B cell (primary cell): ENCODE data around the gene CCDC85C. TPM values are rescaled to one million over a fixed set of nuclear protein-coding genes. Genes with fewer than 3 reads are reported as not detected.

Experiments used
- ATAC-seq: fragments of 200-7000 bp; cut with Tn5 transposase; one replicate; pipeline ENCODE4 v1.10.0; 2021; ENCODE audit warnings: low read depth, mild to moderate bottlenecking, moderate number of reproducible peaks, moderate library complexity
- CTCF ChIA-PET: fragments of 350-600 bp; sonication (Branson Sonifier 250); formaldehyde crosslinking; loops from one replicate; lab custom pipeline; 2021; ENCODE audit warnings: antibody characterized with exemption, inconsistent platforms; lab: Charles Lee
- POLR2A ChIA-PET: fragments of 350-600 bp; sonication (Branson Sonifier 250); formaldehyde crosslinking; loops from one replicate; lab custom pipeline; 2021; ENCODE audit warnings: antibody characterized with exemption; lab: Charles Lee
- DNase-seq: peaks from one replicate; pipeline ENCODE4 v3.0.0; 2013
- H2AFZ ChIP-seq: 2 replicates; pipeline ENCODE4 v1.6.1; 2012; ENCODE audit warnings: mild to moderate bottlenecking, low read depth, low read length; ENCODE audit not compliant: insufficient read depth, poor library complexity, severe bottlenecking
- H3K27ac ChIP-seq, 2 donors: 1 replicate in 1 of 2; 2 replicates in 1 of 2; pipeline ENCODE4 v1.5.1; 2012 to 2013; ENCODE audit warnings: low read length in 2 of 2, mild to moderate bottlenecking in 2 of 2, moderate library complexity in 1 of 2
- H3K27me3 ChIP-seq, 4 experiments: fragments of 200-600 bp in 1 of 4; sonication (generic) in 1 of 4; replicated peaks in 1 of 4; 1 replicate in 2 of 4; 2 replicates in 2 of 4; pipeline versions ENCODE4 v1.6.1 to v1.7.0; 2013 to 2016; ENCODE audit warnings: low read length in 3 of 4, mild to moderate bottlenecking in 2 of 4, mixed read lengths in 1 of 4, moderate library complexity in 1 of 4; ENCODE audit not compliant: insufficient read depth in 4 of 4, control insufficient read depth in 3 of 4; ENCODE audit errors: control extremely low read depth in 1 of 4
- H3K36me3 ChIP-seq, 2 experiments: replicated peaks in 1 of 2; 1 replicate in 1 of 2; 2 replicates in 1 of 2; pipeline versions ENCODE4 v1.6.1 to v1.7.1; 2013; ENCODE audit warnings: low read length in 1 of 2; ENCODE audit not compliant: insufficient read depth in 2 of 2, control insufficient read depth in 1 of 2; ENCODE audit errors: control extremely low read depth in 1 of 2, extremely low read depth in 1 of 2
- H3K4me1 ChIP-seq, 2 donors: fragments of 200-600 bp in 1 of 2; sonication (generic) in 1 of 2; 1 replicate in 1 of 2; 2 replicates in 1 of 2; pipeline versions ENCODE4 v1.5.1 to v1.6.1; 2013 to 2017; ENCODE audit warnings: low read length in 2 of 2; ENCODE audit not compliant: control insufficient read depth in 2 of 2, insufficient read depth in 2 of 2
- H3K4me2 ChIP-seq: replicated peaks from 2 replicates; pipeline ENCODE3; 2012; ENCODE audit warnings: mild to moderate bottlenecking, low read depth, low read length; ENCODE audit not compliant: poor library complexity, severe bottlenecking
- H3K4me3 ChIP-seq, 5 experiments: fragments of 200-600 bp in 1 of 5; sonication (generic) in 1 of 5; 1 replicate in 3 of 5; 2 replicates in 2 of 5; pipeline versions ENCODE4 v1.5.1 to v1.7.0; 2011 to 2016; ENCODE audit warnings: low read length in 4 of 5, mild to moderate bottlenecking in 4 of 5, low read depth in 2 of 5, control low read depth in 1 of 5, moderate library complexity in 1 of 5; ENCODE audit not compliant: insufficient read depth in 1 of 5; ENCODE audit errors: control extremely low read depth in 1 of 5, extremely low read depth in 1 of 5
- H3K79me2 ChIP-seq: fragments of 200-600 bp; sonication (generic); one replicate; pipeline ENCODE4 v1.6.0; 2016; ENCODE audit warnings: low read length; ENCODE audit not compliant: control insufficient read depth, insufficient read depth
- H3K9ac ChIP-seq: fragments of 200-600 bp; sonication (generic); 2 replicates; pipeline ENCODE4 v1.6.1; 2017; ENCODE audit warnings: mild to moderate bottlenecking, low read length, moderate library complexity
- H3K9me3 ChIP-seq, 3 donors: one replicate each; pipeline versions ENCODE4 v1.6.1 to v1.7.1; 2013; ENCODE audit warnings: low read length in 2 of 3; ENCODE audit not compliant: control insufficient read depth in 2 of 3, insufficient read depth in 1 of 3; ENCODE audit errors: control extremely low read depth in 1 of 3
- H4K20me1 ChIP-seq: 2 replicates; pipeline ENCODE4 v1.6.0; 2012; ENCODE audit warnings: mild to moderate bottlenecking, low read length; ENCODE audit not compliant: insufficient read depth, control insufficient read depth, poor library complexity, severe bottlenecking
- H3K27ac Mint-ChIP-seq: one replicate; pipeline ENCODE4 v1.8.0; 2021; ENCODE audit warnings: mixed read lengths
- H3K27me3 Mint-ChIP-seq: one replicate; pipeline ENCODE4 v1.8.0; 2021; ENCODE audit warnings: mixed read lengths
- H3K4me1 Mint-ChIP-seq: one replicate; pipeline ENCODE4 v1.8.0; 2021; ENCODE audit warnings: mixed read lengths
- H3K4me3 Mint-ChIP-seq: one replicate; pipeline ENCODE4 v1.8.0; 2021; ENCODE audit warnings: mixed read lengths
- H3K9me3 Mint-ChIP-seq: one replicate; pipeline ENCODE4 v1.8.0; 2022; ENCODE audit warnings: mixed read lengths; ENCODE audit not compliant: insufficient read depth
- CTCF ChIP-seq: fragments of 200-600 bp; IDR thresholded peaks from one replicate; pipeline ENCODE4 v1.8.0; 2022; ENCODE audit warnings: antibody characterized with exemption, mild to moderate bottlenecking
- EZH2 ChIP-seq: IDR thresholded peaks from 2 replicates; pipeline ENCODE4 v1.6.1; 2012; ENCODE audit warnings: borderline replicate concordance, low read depth, mild to moderate bottlenecking, moderate library complexity, low read length; ENCODE audit not compliant: insufficient read depth, poor library complexity, severe bottlenecking
- WGBS: methylation state at CpG from one replicate; pipeline ENCODE4 v1.1.5; 2013; ENCODE audit warnings: missing lambda C conversion rate; ENCODE audit not compliant: insufficient coverage; 5-methylcytosine and 5-hydroxymethylcytosine counted together
- intact Hi-C: fragments of 100-400 bp; cut with micrococcal nuclease; formaldehyde crosslinking; loops from one replicate; pipeline ENCODE4 v1.10.0; 2022
- polyA plus RNA-seq: library from polyadenylated mRNA; depleted of rRNA; stranded (reverse); fragments of >200 nt; gene quantifications from 2 replicates; pipeline ENCODE4 v1.2.3, GENCODE V29; 2012
- total RNA-seq, 2 donors: library from RNA; stranded (reverse); fragments of 120-200 nt in 1 of 2; gene quantifications; 1 replicate in 1 of 2; 2 replicates in 1 of 2; pipeline versions ENCODE4 v1.2.3 to v1.2.4, GENCODE V29; 2013 to 2022

The CCDC85C gene
- total and polyA plus RNA-seq, 2 donors (not counting 1 experiment from before 2014, with no cell fraction given), result 0.52 to 2.7 TPM

DNA sequence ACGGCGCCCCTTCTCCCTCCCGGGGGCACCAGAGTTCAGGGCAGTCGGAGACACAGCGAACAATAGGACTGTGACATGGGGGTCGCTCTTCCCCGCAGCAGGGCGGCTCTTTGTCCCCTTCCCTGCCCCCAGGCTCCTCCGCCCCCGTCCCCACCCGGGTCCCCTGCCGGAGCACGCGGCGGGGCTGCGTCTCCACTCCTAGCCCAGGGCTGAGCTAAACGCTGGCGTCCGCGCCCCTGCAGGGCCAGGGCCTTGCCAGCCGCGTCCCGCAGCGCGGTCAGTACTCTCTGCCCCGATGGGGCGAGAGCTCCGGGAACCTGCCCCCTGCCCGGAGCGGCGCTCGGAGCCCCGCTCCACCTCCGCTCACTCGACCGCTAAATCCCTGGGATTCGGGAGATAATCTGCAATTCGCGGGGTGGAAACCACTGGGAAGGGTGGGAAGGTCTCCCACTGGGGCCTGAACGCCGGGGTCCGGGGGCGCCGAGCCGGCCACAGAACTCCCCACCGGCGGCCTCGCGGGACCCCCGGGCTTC, 825 bp upstream of the CCDC85C start:
- Histone ChIP-seq H3K4me3 (peak overlapping the region; percentile 6 to 88 (median 77)), H2AFZ (peak overlapping the region; percentile 97), H3K27ac (peak overlapping the region; percentile 51 to 60), H4K20me1 (no peaks in the 10 kb centered on the region), H3K9me3 (no peaks in the 10 kb centered on the region), H3K4me2 (peak overlapping the region; percentile 99), H3K79me2 (no peaks in the 10 kb centered on the region), H3K36me3 (no peaks in the 10 kb centered on the region), H3K4me1 (peaks cover 5 to 16% of the 10 kb centered on the region in 2 donors), H3K27me3 (peaks cover 0 to 12% (median 5%) of the 10 kb centered on the region in 4 experiments), H3K9ac (peak overlapping the region; percentile 72)
- under 1% methylated on average over 46 of the region's 50 CpGs for WGBS
- peak overlapping the region; percentile 88 for H3K27ac Mint-ChIP-seq
- CTCF ChIA-PET, result interaction anchor here (1.6 to 1.9 kb wide), 2 partner anchors 10 to 24 kb away, joined by 4 to 5 read pairs; no protein-coding TSS in a partner anchor
- ATAC-seq, result peak; percentile 6
- peaks cover 14% of the 10 kb centered on the region for H3K4me1 Mint-ChIP-seq
- peak overlapping the region; percentile 91 for H3K4me3 Mint-ChIP-seq
- no peak for DNase-seq
- H3K27me3 Mint-ChIP-seq, result peaks cover 7% of the 10 kb centered on the region
- intact Hi-C loops, result loop anchor here (1.0 to 10.0 kb wide), 3 partner anchors 79 to 700 kb away; partner anchors contain the start of genes CYP46A1 and SLC25A29
- no peak for TF ChIP-seq CTCF
- TF ChIP-seq EZH2, result no peak
- POLR2A ChIA-PET, result interaction anchor here (1.6 to 2.2 kb wide), 2 partner anchors 79 to 124 kb away, joined by 3 to 9 read pairs; partner anchors contain the start of genes CCNK, CYP46A1 and SETD3
- no peaks in the 10 kb centered on the region for H3K9me3 Mint-ChIP-seq

GRCh38 chr14:99604278-99604765, 315 bp upstream of the CCDC85C start:
- Histone ChIP-seq H3K27ac (peak overlapping the region; percentile 51 to 60), H3K9ac (peak overlapping the region; percentile 72), H3K9me3 (no peaks in the 10 kb centered on the region), H3K36me3 (no peaks in the 10 kb centered on the region), H2AFZ (peak overlapping the region; percentile 97), H3K27me3 (peaks cover 0 to 12% (median 5%) of the 10 kb centered on the region in 4 experiments), H3K4me2 (peak overlapping the region; percentile 99), H3K4me3 (peak overlapping the region; percentile 6 to 88 (median 77)), H3K79me2 (no peaks in the 10 kb centered on the region), H4K20me1 (no peaks in the 10 kb centered on the region), H3K4me1 (peaks cover 5 to 16% of the 10 kb centered on the region in 2 donors)
- DNase-seq (peak; percentile 93), ATAC-seq (peak; percentile 93)
- intact Hi-C loops, result loop anchor here (10.0 kb wide), 2 partner anchors 610 to 700 kb away; partner anchors contain the start of gene SLC25A29
- TF ChIP-seq CTCF (no peak), EZH2 (no peak)
- Mint-ChIP-seq H3K27ac (peak overlapping the region; percentile 88), H3K27me3 (peaks cover 7% of the 10 kb centered on the region), H3K4me3 (peak overlapping the region; percentile 91), H3K9me3 (no peaks in the 10 kb centered on the region), H3K4me1 (peaks cover 14% of the 10 kb centered on the region)
- POLR2A ChIA-PET, result interaction anchor here (1.6 to 2.2 kb wide), 2 partner anchors 80 to 123 kb away, joined by 3 to 9 read pairs; partner anchors contain the start of genes CCNK, CYP46A1 and SETD3
- CTCF ChIA-PET, result interaction anchor here (1.6 kb wide), 1 partner anchor 24 kb away, joined by 4 read pairs; no protein-coding TSS in a partner anchor
- under 1% methylated on average over 57 of the region's 65 CpGs for WGBS
